Measurements from ENCODE around the gene C5AR1.

DNA sequence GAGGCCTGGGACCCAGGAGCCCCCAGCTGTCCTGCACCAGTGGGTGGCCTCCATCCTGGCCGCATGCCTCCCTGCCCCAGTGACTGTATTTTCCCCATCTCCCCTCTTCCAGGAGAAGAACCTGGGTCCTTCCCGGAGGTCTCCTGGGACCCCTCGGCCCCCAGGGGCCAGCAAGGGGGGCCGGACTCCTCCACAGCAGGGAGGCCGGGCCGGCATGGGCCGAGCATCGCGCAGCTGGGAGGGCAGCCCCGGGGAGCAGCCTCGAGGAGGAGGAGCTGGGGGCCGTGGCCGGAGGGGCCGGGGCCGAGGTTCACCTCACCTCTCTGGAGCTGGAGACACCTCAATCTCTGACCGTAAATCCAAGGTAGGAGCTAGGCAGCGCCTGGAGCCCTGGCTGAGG lies 49.2 kb upstream of the C5AR1 start:
- TF ChIP-seq, protein P1, sequence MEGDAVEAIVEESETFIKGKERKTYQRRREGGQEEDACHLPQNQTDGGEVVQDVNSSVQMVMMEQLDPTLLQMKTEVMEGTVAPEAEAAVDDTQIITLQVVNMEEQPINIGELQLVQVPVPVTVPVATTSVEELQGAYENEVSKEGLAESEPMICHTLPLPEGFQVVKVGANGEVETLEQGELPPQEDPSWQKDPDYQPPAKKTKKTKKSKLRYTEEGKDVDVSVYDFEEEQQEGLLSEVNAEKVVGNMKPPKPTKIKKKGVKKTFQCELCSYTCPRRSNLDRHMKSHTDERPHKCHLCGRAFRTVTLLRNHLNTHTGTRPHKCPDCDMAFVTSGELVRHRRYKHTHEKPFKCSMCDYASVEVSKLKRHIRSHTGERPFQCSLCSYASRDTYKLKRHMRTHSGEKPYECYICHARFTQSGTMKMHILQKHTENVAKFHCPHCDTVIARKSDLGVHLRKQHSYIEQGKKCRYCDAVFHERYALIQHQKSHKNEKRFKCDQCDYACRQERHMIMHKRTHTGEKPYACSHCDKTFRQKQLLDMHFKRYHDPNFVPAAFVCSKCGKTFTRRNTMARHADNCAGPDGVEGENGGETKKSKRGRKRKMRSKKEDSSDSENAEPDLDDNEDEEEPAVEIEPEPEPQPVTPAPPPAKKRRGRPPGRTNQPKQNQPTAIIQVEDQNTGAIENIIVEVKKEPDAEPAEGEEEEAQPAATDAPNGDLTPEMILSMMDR (conservative IDR thresholded peaks at IDR 0.05): no peak
- no peak for TF ChIP-seq EZH2 (IDR thresholded peaks at IDR 0.05; ENCODE audit: low read depth)

All from PC-9 (cell line).